ENCODE measurements around the gene TMX3.

Gene TMX3

GRCh38 chr18:68721681-68722583, 7.0 kb upstream of the TMX3 start:
- DNase-seq (ENCODE audit: low read depth): no peak
- no peak overlapping the region for H3K4me3 ChIP-seq (ENCODE audit: low read length)
- no peak for TF ChIP-seq CTCF (IDR thresholded peaks at IDR 0.05; ENCODE audit: insufficient read depth, low read depth, low read length, missing control alignments)

GRCh38 chr18:68714366-68714711, 569 bp downstream of the TMX3 start:
- peak; percentile 13 for DNase-seq (ENCODE audit: low read depth)

GRCh38 chr18:68713796-68714195, 1.1 kb downstream of the TMX3 start:
- peak overlapping the region; percentile 91 for H3K4me3 ChIP-seq (ENCODE audit: low read length)
- no peak for TF ChIP-seq CTCF (IDR thresholded peaks at IDR 0.05; ENCODE audit: insufficient read depth, low read depth, low read length, missing control alignments)
- peak; percentile 29 for DNase-seq (ENCODE audit: low read depth)

More at GRCh38 chr18:68714366-68714711, 569 bp downstream of the TMX3 start:
- TF ChIP-seq CTCF (IDR thresholded peaks at IDR 0.05; ENCODE audit: insufficient read depth, low read depth, low read length, missing control alignments): no peak
- peak overlapping the region; percentile 91 for H3K4me3 ChIP-seq (ENCODE audit: low read length)

- no peak overlapping the region for H3K4me3 ChIP-seq (ENCODE audit: low read length)
- TF ChIP-seq CTCF (IDR thresholded peaks at IDR 0.05; ENCODE audit: insufficient read depth, low read depth, low read length, missing control alignments): no peak
- DNase-seq (ENCODE audit: low read depth): no peak
These were observed 1.8 kb downstream of the TMX3 start for GRCh38 chr18:68713131-68713530.

- DNase-seq (ENCODE audit: low read depth): no peak
- no peak for TF ChIP-seq CTCF (IDR thresholded peaks at IDR 0.05; ENCODE audit: insufficient read depth, low read depth, low read length, missing control alignments)
- no peak overlapping the region for H3K4me3 ChIP-seq (ENCODE audit: low read length)
These were observed 7.3 kb downstream of the TMX3 start for GRCh38 chr18:68707646-68708045.

GRCh38 chr18:68705119-68705518, 9.8 kb downstream of the TMX3 start:
- TF ChIP-seq CTCF (IDR thresholded peaks at IDR 0.05; ENCODE audit: insufficient read depth, low read depth, low read length, missing control alignments): no peak
- no peak for DNase-seq (ENCODE audit: low read depth)
- no peak overlapping the region for H3K4me3 ChIP-seq (ENCODE audit: low read length)

- H3K4me3 ChIP-seq (ENCODE audit: low read length): no peak overlapping the region
- no peak for DNase-seq (ENCODE audit: low read depth)
- TF ChIP-seq CTCF (IDR thresholded peaks at IDR 0.05; ENCODE audit: insufficient read depth, low read depth, low read length, missing control alignments): no peak
These were observed 11.6 kb downstream of the TMX3 start for GRCh38 chr18:68703326-68703725.

All from epithelial cell of esophagus (primary cell).